BE2C (cell line): ENCODE measurements around the gene ZFP64.
A peak's percentile ranks its signal among the peaks of the same experiment; 100 is the strongest.

Experiments used
- DNase-seq: peaks from one replicate; pipeline ENCODE4 v3.0.0-alpha.2; 2020
- H3K27me3 ChIP-seq: fragments of 250-450 bp; sonication (Bioruptor Pico); 2 replicates; pipeline ENCODE4 v1.5.1; 2020; ENCODE audit warnings: mild to moderate bottlenecking
- H3K36me3 ChIP-seq: fragments of 250-450 bp; sonication (Bioruptor Pico); 2 replicates; pipeline ENCODE4 v1.5.1; 2020; ENCODE audit warnings: mild to moderate bottlenecking
- H3K4me1 ChIP-seq: fragments of 250-450 bp; sonication (Bioruptor Pico); 2 replicates; pipeline ENCODE4 v1.5.1; 2020
- H3K4me3 ChIP-seq: 2 replicates; pipeline ENCODE4 v1.5.1; 2011; ENCODE audit warnings: low read depth, low read length
- H3K9me3 ChIP-seq: fragments of 250-450 bp; sonication (Bioruptor Pico); 2 replicates; pipeline ENCODE4 v1.5.1; 2020
- TF ChIP-seq, protein P1 (sequence below): IDR thresholded peaks from 2 replicates; pipeline ENCODE4 v1.5.1; 2012; ENCODE audit warnings: mild to moderate bottlenecking, low read depth, low read length

ZFP64 gene

DNA sequence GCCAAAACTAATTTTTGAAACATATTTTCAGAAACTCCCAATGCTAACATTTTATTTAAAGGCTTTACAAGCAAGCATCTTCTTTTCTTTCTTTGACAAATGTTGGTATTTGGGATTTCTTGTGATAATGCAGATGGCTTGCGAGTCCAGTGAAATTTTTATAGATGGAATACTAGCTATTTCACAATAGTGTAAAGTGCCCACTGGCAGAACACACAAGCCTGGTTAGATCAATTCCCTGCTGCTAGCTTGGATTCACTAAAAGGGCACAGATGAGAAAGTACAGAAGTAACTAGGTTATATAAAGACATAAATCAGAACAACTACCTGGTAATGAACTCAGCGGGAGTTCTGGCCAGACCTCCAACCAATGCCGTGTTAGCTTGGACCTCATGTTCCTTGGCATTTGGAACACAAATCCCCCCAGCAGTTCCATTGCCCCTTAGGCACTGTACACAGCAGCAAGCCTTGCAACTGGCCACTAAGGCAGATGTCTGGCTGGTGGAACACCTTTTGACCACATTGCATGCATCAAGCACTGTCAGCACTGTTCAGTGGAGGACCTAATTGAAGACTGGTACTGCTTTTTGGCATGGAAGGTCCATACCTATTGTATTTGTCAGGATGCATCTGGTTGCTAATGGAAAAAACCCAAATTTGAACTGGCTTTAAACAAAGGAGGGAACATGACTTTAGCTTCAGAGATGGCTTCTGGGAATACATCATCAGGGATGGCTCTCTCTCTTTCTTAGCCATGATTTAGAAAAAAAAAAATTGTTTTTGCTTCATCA is 15.6 kb upstream of the ZFP64 start:
- TF ChIP-seq, protein P1, sequence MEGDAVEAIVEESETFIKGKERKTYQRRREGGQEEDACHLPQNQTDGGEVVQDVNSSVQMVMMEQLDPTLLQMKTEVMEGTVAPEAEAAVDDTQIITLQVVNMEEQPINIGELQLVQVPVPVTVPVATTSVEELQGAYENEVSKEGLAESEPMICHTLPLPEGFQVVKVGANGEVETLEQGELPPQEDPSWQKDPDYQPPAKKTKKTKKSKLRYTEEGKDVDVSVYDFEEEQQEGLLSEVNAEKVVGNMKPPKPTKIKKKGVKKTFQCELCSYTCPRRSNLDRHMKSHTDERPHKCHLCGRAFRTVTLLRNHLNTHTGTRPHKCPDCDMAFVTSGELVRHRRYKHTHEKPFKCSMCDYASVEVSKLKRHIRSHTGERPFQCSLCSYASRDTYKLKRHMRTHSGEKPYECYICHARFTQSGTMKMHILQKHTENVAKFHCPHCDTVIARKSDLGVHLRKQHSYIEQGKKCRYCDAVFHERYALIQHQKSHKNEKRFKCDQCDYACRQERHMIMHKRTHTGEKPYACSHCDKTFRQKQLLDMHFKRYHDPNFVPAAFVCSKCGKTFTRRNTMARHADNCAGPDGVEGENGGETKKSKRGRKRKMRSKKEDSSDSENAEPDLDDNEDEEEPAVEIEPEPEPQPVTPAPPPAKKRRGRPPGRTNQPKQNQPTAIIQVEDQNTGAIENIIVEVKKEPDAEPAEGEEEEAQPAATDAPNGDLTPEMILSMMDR = no peak
- DNase-seq = no peak
- no peaks in the 10 kb centered on the region for H3K4me1 ChIP-seq
- H3K36me3 ChIP-seq = no peaks in the 10 kb centered on the region
- 0 out of 2 replicates have a peak, but pooled peaks cover 3% of the 10 kb centered on the region for H3K27me3 ChIP-seq
- H3K9me3 ChIP-seq = no peaks in the 10 kb centered on the region
- no peak overlapping the region for H3K4me3 ChIP-seq

DNA sequence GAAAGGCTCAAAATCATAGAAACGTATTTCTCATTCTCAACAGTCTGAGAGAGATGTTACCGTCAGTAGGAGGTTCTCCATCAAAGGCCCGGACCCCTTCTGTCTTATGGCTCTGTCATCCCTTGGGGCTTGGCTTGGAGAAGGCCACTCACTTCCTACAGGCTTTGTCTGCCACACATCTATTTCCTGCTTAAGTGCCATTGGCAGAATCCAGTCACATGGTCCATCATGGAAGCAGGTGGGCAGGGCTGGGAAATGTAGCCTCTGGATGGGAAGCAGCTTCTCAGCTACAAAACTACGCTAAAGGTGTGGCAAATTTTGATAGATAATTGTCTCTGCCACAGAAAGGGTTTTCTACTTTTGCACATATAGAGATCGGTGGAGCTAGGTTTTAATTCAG is 12.6 kb upstream of the ZFP64 start:
- DNase-seq = peak; percentile 29
- Histone ChIP-seq H3K4me3 (no peak overlapping the region), H3K9me3 (no peaks in the 10 kb centered on the region), H3K4me1 (no peaks in the 10 kb centered on the region), H3K36me3 (no peaks in the 10 kb centered on the region), H3K27me3 (no peaks in the 10 kb centered on the region)
- TF ChIP-seq, protein P1 = no peak

DNA sequence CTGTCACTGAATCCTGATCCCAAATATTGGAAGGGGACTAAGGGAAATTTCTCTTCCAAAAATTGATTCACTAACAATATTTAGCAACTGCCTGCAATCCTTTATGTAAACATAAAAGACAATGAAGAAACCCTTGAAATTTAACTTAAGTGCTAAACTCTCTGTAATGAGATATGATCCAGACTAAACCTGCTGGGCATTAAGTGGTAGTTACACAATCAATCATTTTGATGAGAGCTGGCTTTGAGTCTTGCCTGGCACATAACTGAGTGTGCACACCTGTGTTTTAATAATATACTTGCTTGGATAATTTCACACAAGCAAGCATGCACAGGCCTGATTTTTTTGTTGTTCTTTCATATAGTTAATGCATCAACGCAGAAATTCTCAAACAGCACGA is 9.8 kb upstream of the ZFP64 start:
- Histone ChIP-seq H3K4me3 (no peak overlapping the region), H3K9me3 (no peaks in the 10 kb centered on the region), H3K4me1 (no peaks in the 10 kb centered on the region), H3K27me3 (no peaks in the 10 kb centered on the region), H3K36me3 (no peaks in the 10 kb centered on the region)
- TF ChIP-seq, protein P1 = no peak
- DNase-seq = no peak

DNA sequence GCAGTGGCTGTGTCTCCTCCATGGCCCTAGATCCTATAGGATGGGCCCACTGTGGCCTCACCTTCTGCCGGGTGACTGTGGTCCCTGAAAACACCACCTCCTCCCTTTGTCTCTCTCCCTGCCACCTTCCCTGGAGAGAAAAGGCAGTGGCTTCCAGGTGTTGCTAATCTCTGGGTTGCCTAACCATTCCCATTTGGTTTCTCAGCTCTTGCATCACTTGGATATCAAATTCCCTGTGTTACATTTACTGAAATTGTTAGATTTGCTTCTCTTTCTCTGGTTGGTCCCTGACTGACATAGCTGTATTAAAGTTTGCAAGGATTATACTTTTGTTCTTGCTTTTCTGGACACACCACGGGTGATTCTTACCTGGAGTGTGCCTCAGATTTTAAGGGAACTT is 9.3 kb upstream of the ZFP64 start:
- H3K9me3 ChIP-seq = no peaks in the 10 kb centered on the region
- no peaks in the 10 kb centered on the region for H3K36me3 ChIP-seq
- H3K27me3 ChIP-seq = no peaks in the 10 kb centered on the region
- H3K4me1 ChIP-seq = no peaks in the 10 kb centered on the region
- TF ChIP-seq, protein P1 = no peak
- no peak overlapping the region for H3K4me3 ChIP-seq
- no peak for DNase-seq

DNA sequence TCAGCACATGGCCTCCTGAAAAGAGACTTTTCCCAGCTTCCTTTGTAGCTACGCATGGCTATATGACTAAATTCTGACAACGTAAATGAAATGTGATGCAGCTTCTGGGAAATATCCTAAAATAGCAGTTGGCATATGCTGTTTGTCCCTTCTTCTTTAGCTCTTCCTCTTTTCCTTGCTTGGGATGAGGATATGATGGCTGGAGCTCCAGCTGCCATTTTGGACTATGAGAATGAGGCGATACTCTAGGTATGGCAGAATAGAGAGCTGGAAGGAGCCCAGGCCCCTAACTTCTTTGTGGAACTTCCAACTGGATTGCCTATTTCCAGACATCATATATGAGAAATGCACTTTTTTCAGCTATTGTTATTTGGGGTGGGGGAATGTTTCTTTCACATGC is 5.3 kb upstream of the ZFP64 start:
- DNase-seq = no peak
- Histone ChIP-seq H3K4me1 (no peaks in the 10 kb centered on the region), H3K36me3 (no peaks in the 10 kb centered on the region), H3K4me3 (no peak overlapping the region), H3K9me3 (no peaks in the 10 kb centered on the region), H3K27me3 (no peaks in the 10 kb centered on the region)
- TF ChIP-seq, protein P1 = no peak

DNA sequence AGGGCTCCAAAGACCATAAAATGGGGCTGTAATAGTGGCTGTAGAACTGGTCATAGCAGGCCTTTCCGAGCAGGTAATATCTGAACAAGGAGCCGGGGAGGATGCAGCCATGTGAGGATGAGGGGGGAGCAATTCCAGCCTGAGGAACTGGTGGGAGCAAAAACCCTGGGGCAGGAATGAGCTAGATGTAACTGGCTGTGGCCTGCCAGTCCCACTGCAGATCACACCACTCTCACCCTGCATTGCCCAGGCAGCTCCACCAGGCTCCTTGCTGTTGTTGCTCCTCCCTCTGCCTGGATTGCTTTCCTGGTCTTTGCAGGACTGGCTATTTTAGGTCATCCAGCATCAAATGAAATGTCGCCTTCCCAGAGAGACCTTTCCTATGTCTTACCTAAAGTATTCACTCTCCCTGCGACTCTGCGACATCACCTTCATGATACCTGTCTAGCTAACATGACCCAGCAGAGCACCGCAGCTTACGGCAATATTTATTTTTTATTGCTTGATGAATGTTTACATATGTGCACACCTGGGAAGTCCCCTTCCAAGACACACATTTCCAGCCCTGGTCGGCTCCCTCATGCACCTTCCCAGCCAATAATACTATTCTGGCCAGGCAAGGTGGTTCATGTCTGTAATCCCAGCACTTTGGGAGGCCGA is 2.4 kb upstream of the ZFP64 start:
- Histone ChIP-seq H3K4me3 (no peak overlapping the region), H3K9me3 (no peaks in the 10 kb centered on the region), H3K36me3 (no peaks in the 10 kb centered on the region), H3K4me1 (no peaks in the 10 kb centered on the region; the same call in 1 of the 2 replicates), H3K27me3 (no peaks in the 10 kb centered on the region)
- TF ChIP-seq, protein P1 = no peak
- no peak for DNase-seq
